NCI-H345 (cell line): ENCODE data around the gene RASGRP4.
A peak's percentile ranks its signal among the peaks of the same experiment; 100 is the strongest.

Source experiments
- DNase-seq: peaks from one replicate; lab custom pipeline; 2025; lab: John Stamatoyannopoulos, UW

Gene RASGRP4

GRCh38 chr19:38389101-38389925, 36.7 kb downstream of the RASGRP4 start:
- DNase-seq: peak; percentile 72

GRCh38 chr19:38388349-38389100, 37.5 kb downstream of the RASGRP4 start, which contains the start of gene SPRED3:
SPRED3 (plus strand) TSS chr19:38388697; CDS start chr19:38390303, 1,606 bp downstream.
- DNase-seq: peak; percentile 95

- DNase-seq: peak; percentile 99
Measured at GRCh38 chr19:38387550-38388348, 38.3 kb downstream of the RASGRP4 start, which contains the start of gene GGN. GGN (minus strand) TSS chr19:38388034; CDS start chr19:38387261, 773 bp downstream.

- no peak for DNase-seq
Measured at GRCh38 chr19:38386971-38387549, 39.0 kb downstream of the RASGRP4 start.

- DNase-seq: no peak
Measured at GRCh38 chr19:38386300-38386970, 39.6 kb downstream of the RASGRP4 start.

DNA sequence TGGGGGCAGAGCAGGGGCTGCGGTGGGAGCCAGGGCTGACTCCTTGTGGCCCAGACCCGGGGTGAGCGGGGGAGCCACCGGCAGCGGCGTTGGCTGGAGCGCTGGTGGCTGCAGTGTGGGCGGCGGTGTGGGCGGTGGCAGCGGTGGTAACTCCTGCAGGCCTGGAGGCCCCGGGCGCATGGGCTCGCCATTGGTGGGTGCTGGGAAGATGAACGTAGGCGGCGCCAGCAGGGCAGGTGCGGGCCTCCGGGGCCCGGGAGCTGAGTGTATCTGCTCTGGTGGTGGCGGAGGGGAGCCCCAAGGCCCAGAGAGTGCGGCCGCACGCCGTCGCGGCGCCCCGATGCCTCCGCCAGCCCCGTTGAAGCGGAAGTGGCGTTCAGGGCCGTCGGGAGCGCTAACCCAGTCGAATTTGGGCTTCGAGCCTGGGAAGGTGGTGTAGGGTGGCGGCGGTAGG, 40.2 kb downstream of the RASGRP4 start:
- DNase-seq: no peak

- DNase-seq: no peak
Measured at GRCh38 chr19:38385057-38385803, 40.8 kb downstream of the RASGRP4 start.

DNA sequence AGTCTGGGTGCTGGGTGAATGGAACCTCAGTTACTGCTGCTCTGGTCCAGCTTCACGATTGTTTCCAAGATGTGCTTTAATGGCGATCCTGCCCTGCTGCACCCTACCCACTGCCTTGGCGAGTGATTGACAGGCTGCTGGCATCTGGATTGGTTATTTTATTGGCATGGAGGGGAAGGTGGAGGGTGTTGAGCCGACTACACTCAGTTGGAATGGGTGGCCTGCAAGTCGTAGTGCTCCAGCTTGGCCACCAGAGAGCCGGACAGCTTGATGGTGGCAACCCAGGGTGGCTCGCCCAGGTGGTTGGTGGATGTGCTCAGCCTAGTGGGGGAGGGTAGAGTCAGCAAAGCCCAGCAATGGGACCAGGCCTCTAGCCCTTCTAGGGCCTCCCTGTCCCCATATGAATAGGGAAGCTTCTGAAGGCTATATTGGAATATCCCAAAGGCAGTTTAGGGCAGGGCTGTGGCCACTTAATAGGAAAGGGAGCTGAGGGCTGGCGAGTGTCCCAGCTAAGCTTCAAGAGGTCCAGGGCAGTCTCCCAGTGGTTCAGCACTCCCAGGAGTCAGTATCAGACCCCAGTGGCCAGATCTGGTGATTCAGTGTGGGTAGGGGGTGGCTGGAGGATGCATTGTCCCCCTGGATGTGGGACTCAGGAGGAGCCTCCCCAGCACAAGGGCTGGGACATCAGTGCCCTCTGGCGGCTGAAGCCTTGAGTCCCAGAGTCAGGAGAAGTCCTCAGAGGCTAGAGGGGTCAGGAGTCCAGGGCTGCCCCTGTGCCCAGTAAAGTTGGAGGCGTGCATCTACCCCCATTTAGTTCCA, 41.6 kb downstream of the RASGRP4 start:
- no peak for DNase-seq

GRCh38 chr19:38383743-38384142, 42.3 kb downstream of the RASGRP4 start:
- no peak for DNase-seq

DNA sequence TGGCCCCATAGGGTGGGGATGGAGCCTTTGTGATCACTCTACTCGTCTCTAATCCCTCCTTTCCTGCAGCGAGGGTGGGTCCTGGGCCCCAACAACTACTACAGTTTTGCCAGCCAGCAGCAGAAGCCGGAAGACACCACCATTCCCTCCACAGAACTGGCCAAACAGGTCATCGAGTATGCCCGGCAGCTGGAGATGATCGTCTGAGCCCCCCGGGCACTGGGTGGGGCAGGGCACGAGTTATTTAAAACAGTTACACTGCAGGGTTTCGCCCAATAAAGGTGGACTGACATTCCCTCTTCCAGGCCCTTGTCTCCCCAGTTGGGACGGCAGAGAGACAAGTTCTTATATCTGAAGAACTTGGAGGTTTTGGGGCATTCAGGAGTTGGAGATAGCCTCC, 42.8 kb downstream of the RASGRP4 start:
- DNase-seq: no peak

DNA sequence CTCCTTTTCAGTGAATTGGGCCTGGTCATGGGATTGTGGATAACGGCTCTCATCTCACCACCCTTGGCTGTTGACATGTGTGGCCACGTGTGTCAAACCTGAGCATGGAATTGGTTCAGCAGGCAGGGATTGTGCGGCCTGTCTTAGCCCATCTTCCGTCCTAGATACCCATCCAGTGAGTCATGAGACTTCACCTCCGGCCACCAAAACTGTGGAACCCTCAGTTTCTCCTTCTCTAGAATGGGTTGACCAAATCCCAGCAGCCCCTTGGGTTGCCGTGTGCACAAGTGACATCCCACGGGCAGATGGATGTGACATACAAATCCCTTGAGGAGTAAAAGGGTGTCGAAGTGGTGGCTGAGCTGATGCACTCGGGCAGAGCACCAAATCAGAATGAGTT, 44.9 kb downstream of the RASGRP4 start:
- no peak for DNase-seq

DNA sequence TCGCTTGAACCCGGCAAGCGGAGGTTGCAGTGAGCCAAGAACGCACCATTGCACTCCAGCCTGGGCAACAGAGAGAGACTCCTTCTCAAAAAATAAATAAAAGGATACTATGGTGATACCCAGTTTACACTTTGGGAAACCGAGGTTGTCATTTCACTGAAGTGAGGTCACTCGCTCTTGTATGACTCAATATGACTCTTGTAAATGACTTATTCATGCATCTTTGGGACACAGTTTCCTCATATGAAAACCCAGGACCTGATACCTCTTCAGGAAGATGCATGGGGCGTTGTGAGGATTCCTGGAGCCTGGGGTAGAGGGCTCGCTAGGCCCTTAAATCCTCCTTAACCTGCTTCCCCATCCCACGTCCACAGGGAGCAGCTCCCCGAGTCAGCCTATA, 47.2 kb downstream of the RASGRP4 start:
- DNase-seq: no peak

- no peak for DNase-seq
Measured at GRCh38 chr19:38377052-38377451, 49.0 kb downstream of the RASGRP4 start.

- no peak for DNase-seq
Measured at GRCh38 chr19:38376576-38376975, 49.4 kb downstream of the RASGRP4 start.

DNA sequence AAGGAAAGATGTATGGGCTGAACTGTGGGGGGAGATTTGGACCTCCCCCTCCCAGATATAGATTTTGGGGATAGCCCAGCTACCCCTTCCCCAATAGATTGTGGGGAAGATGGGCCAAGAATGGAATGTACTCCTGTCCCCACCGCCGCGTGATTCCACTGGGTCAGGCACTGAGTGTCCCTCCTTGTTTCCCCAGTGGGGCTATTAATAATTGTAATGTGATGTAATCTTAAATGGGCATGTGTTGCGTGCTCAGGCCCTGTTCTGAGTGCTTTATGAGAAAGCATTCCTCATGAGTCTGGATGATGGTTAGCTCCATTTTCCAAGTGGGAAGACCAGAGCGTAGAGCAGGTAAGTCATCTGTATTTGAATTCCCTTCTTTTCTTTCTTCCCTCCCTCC, 50.3 kb downstream of the RASGRP4 start:
- DNase-seq: no peak

- no peak for DNase-seq
Measured at GRCh38 chr19:38375098-38375493, 50.9 kb downstream of the RASGRP4 start.

DNA sequence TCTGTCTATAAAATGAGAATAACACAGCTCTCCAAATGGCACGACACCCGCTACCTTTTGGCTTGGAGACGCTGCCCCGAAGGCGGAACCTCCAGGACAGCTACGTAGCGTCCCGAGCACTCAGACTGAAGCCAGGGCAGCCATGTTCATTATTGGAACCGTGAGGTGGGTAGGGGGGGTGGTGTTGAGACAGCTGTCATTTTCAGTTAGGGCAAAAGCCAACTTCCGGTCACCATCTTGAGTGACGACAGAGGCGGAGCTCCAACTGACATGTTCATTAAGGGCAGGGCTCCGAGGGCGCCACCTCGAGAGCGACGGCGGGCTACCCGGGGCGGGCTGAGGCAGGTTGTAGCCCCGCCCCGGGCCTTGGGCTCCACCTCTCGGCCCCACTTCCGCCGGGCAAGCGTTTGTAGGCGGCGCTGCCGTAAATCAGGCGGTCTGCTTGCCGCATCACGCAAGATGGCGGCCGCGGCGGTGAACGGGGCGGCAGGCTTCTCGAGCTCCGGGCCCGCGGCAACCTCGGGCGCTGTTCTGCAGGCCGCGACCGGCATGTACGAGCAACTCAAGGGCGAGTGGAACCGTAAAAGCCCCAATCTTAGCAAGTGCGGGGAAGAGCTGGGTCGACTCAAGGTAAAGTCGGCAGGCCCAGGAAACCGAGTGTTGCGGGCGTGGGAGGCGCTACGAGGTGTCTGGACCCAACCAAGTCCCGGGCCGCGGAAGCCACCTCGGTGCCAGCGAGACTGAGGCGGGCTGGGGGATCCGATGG, 51.5 kb downstream of the RASGRP4 start, which contains the start of gene PSMD8:
Gene PSMD8, plus strand, starts transcription at position 240 of the 766 bp plus-strand sequence. Its CDS starts 31 bp downstream, at position 271.
- peak; percentile 100 for DNase-seq

DNA sequence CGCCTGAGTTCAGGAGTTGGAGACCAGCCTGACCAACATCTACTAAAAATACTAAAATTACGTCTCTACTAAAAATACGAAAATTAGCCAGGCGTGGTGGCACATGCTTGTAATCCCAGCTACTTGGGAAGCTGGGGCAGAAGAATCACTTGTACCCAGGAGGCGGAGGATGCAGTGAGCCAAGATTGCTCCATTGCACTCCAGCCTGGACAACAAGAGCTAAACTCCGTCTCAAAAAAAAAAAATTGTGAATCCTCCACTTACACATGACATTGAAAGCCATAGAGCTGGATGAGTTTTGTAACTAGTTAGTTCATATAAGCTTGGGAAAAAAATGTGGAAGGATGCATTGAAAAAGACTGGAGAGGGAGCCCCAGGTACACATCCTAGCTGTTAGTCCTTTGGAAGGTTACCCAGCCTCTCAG, 52.1 kb downstream of the RASGRP4 start:
- no peak for DNase-seq

GRCh38 chr19:38371081-38371480, 54.9 kb downstream of the RASGRP4 start:
- DNase-seq: no peak
